DND-41 (cell line): ENCODE results near the gene TRIM29.

ENCODE experiments used
- ATAC-seq: fragments of 200-7000 bp; cut with Tn5 transposase; 3 replicates; pipeline ENCODE4 v1.9.1; 2021; ENCODE audit warnings: low read depth; ENCODE audit not compliant: insufficient read depth
- DNase-seq: peaks from one replicate; pipeline ENCODE4 v3.0.0-alpha.2; 2020
- H2AFZ ChIP-seq: 2 replicates; pipeline ENCODE4 v1.6.0; 2012; ENCODE audit warnings: low read depth, low read length
- H3K27ac ChIP-seq: 2 replicates; pipeline ENCODE4 v1.5.1; 2012; ENCODE audit warnings: low read length, inconsistent platforms
- H3K27me3 ChIP-seq: fragments of 200-600 bp; sonication (generic); 2 replicates; pipeline ENCODE4 v1.6.0; 2012; ENCODE audit warnings: low read length, mild to moderate bottlenecking, inconsistent platforms; ENCODE audit not compliant: insufficient read depth, poor library complexity
- H3K36me3 ChIP-seq: 2 replicates; pipeline ENCODE4 v1.5.1; 2012; ENCODE audit warnings: low read length, inconsistent platforms; ENCODE audit not compliant: insufficient read depth
- H3K4me1 ChIP-seq: 2 replicates; pipeline ENCODE4 v1.5.1; 2012; ENCODE audit warnings: mild to moderate bottlenecking, low read length; ENCODE audit not compliant: insufficient read depth
- H3K4me2 ChIP-seq: 2 replicates; pipeline ENCODE4 v1.6.0; 2012; ENCODE audit warnings: mild to moderate bottlenecking, moderate library complexity, low read length, inconsistent platforms; ENCODE audit not compliant: insufficient read depth
- H3K4me3 ChIP-seq, 2 experiments: fragments of 200-600 bp in 1 of 2; shearing (Covaris generic) in 1 of 2; 2 replicates each; pipeline ENCODE4 v1.5.1; 2012 to 2016; ENCODE audit warnings: inconsistent platforms in 2 of 2, low read length in 2 of 2, mild to moderate bottlenecking in 2 of 2, low read depth in 1 of 2, moderate library complexity in 1 of 2
- H3K79me2 ChIP-seq: 2 replicates; pipeline ENCODE4 v1.6.0; 2012; ENCODE audit warnings: low read length, inconsistent platforms; ENCODE audit not compliant: insufficient read depth
- H3K9ac ChIP-seq: 2 replicates; pipeline ENCODE4 v1.6.0; 2012; ENCODE audit warnings: low read depth, mild to moderate bottlenecking, inconsistent platforms, low read length, moderate library complexity
- H3K9me3 ChIP-seq: 2 replicates; pipeline ENCODE4 v1.5.1; 2012; ENCODE audit warnings: low read length, moderate library complexity, mild to moderate bottlenecking, inconsistent platforms; ENCODE audit not compliant: insufficient read depth, severe bottlenecking
- H4K20me1 ChIP-seq: 2 replicates; pipeline ENCODE4 v1.6.0; 2012; ENCODE audit warnings: low read length; ENCODE audit not compliant: insufficient read depth
- CTCF ChIP-seq: IDR thresholded peaks from 2 replicates; pipeline ENCODE4 v1.5.1; 2012; ENCODE audit warnings: borderline replicate concordance, low read length, moderate library complexity, mild to moderate bottlenecking; ENCODE audit not compliant: poor library complexity, severe bottlenecking; ENCODE audit errors: extremely low read depth
- EZH2 ChIP-seq: IDR thresholded peaks from 3 replicates; pipeline ENCODE4 v1.6.1; 2012; ENCODE audit warnings: borderline replicate concordance, low read depth, mild to moderate bottlenecking, moderate library complexity, low read length, inconsistent platforms; ENCODE audit not compliant: severe bottlenecking

TRIM29 gene

GRCh38 chr11:120129570-120129969 is 8.3 kb downstream of the TRIM29 start:
- no peak for ATAC-seq
- Histone ChIP-seq H4K20me1 (peaks cover 33% of the 10 kb centered on the region), H3K36me3 (no peaks in the 10 kb centered on the region), H3K9me3 (no peaks in the 10 kb centered on the region), H3K4me3 (no peak overlapping the region), H3K27me3 (peaks cover 34% of the 10 kb centered on the region), H3K79me2 (no peaks in the 10 kb centered on the region), H3K4me1 (no peaks in the 10 kb centered on the region), H3K9ac (no peak overlapping the region), H3K4me2 (no peak overlapping the region), H3K27ac (no peak overlapping the region), H2AFZ (no peak overlapping the region)
- DNase-seq, result no peak
- TF ChIP-seq EZH2 (no peak), CTCF (no peak)

GRCh38 chr11:120128392-120129119 is 9.4 kb downstream of the TRIM29 start:
- H3K4me2 ChIP-seq, result no peak overlapping the region
- no peak overlapping the region for H3K27ac ChIP-seq
- peaks cover 27% of the 10 kb centered on the region for H4K20me1 ChIP-seq
- H2AFZ ChIP-seq, result no peak overlapping the region
- H3K4me3 ChIP-seq, result no peak overlapping the region
- H3K79me2 ChIP-seq, result no peaks in the 10 kb centered on the region
- DNase-seq, result no peak
- no peak overlapping the region for H3K9ac ChIP-seq
- no peak for ATAC-seq
- no peaks in the 10 kb centered on the region for H3K4me1 ChIP-seq
- H3K9me3 ChIP-seq, result no peaks in the 10 kb centered on the region
- no peak for TF ChIP-seq CTCF
- H3K27me3 ChIP-seq, result peaks cover 26% of the 10 kb centered on the region
- H3K36me3 ChIP-seq, result no peaks in the 10 kb centered on the region

- Histone ChIP-seq H3K79me2 (no peaks in the 10 kb centered on the region), H3K36me3 (no peaks in the 10 kb centered on the region), H4K20me1 (peaks cover 17% of the 10 kb centered on the region), H3K4me3 (no peak overlapping the region), H3K27ac (no peak overlapping the region), H3K4me2 (no peak overlapping the region), H3K9me3 (no peaks in the 10 kb centered on the region), H3K27me3 (peaks cover 20% of the 10 kb centered on the region), H3K9ac (no peak overlapping the region), H3K4me1 (no peaks in the 10 kb centered on the region), H2AFZ (no peak overlapping the region)
- no peak for DNase-seq
- no peak for ATAC-seq
- no peak for TF ChIP-seq EZH2
- no peak for TF ChIP-seq CTCF
These were observed 10.7 kb downstream of the TRIM29 start for GRCh38 chr11:120127236-120127635.

DNA sequence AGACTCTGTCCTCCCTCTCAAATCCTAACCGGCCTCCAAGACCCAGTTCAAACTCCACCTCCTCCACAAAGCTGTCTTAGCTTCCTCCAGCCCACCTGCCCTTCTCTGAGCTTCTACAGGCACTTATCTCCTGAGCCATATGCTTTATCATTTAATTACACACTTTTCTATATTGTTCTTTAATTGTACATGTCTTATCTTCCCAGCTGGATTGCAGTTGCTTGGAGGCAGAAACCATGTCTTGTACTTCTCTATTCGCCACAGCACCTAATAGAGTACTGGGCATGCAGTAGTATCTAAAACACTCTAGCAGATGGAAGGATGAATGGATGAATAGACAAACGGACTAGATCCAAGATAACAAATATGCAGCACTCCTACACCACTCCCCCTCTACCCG is 11.3 kb downstream of the TRIM29 start:
- Histone ChIP-seq H3K4me2 (no peak overlapping the region), H4K20me1 (peaks cover 15% of the 10 kb centered on the region), H3K27ac (no peak overlapping the region), H3K27me3 (peaks cover 16% of the 10 kb centered on the region), H3K79me2 (no peaks in the 10 kb centered on the region), H3K9me3 (no peaks in the 10 kb centered on the region), H3K36me3 (no peaks in the 10 kb centered on the region), H3K9ac (no peak overlapping the region), H3K4me1 (no peaks in the 10 kb centered on the region), H2AFZ (no peak overlapping the region), H3K4me3 (no peak overlapping the region)
- TF ChIP-seq EZH2 (no peak), CTCF (no peak)
- no peak for ATAC-seq
- no peak for DNase-seq
